ENCODE data around the gene EXOG. TPM values are rescaled to one million over a fixed set of nuclear protein-coding genes. Genes with fewer than 3 reads are reported as not detected.

EXOG gene, protein sequence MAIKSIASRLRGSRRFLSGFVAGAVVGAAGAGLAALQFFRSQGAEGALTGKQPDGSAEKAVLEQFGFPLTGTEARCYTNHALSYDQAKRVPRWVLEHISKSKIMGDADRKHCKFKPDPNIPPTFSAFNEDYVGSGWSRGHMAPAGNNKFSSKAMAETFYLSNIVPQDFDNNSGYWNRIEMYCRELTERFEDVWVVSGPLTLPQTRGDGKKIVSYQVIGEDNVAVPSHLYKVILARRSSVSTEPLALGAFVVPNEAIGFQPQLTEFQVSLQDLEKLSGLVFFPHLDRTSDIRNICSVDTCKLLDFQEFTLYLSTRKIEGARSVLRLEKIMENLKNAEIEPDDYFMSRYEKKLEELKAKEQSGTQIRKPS
- total RNA-seq (10 to 100 TPM; 14.0 to 16.5 TPM), polyA plus RNA-seq (1 to 10 TPM; 3.1 to 8.3 TPM)
- long read RNA-seq, donor 1, partial matches to known transcripts: 0 of 4 reads
- long read RNA-seq, donor 1, other reads (novel, unspliced or antisense): 0 of 4 reads
- long read RNA-seq, donor 2, partial matches to known transcripts: 0 of 2 reads
- long read RNA-seq, donor 2, other reads (novel, unspliced or antisense): 0 of 2 reads
- long read RNA-seq, donor 3: 0 reads
- long read RNA-seq, donor 4, partial matches to known transcripts: 0 of 1 reads
- long read RNA-seq, donor 4, other reads (novel, unspliced or antisense): 0 of 1 reads
- long read RNA-seq, donor 5, partial matches to known transcripts: 0 of 1 reads
- long read RNA-seq, donor 5, other reads (novel, unspliced or antisense): 0 of 1 reads

- ATAC-seq (ENCODE audit: insufficient read depth, low FRiP score): peak; percentile 98
- Histone ChIP-seq H3K36me3 (ENCODE audit: control insufficient read depth in 4 of 4, insufficient read depth in 4 of 4, low read length in 4 of 4) (peaks cover 0 to 2% (median 1%) of the 10 kb centered on the region in 4 donors), H3K4me1 (ENCODE audit: control insufficient read depth in 5 of 5, insufficient read depth in 5 of 5, low read length in 5 of 5) (peaks cover 0 to 27% (median 2%) of the 10 kb centered on the region in 5 donors), H3K27ac (ENCODE audit: low read depth in 1 of 2, low read length in 1 of 2) (peak within 1 kb of the TSS; percentile 69 to 90), H3K4me3 (peak within 1 kb of the TSS; percentile 79), H3K9me3 (ENCODE audit: control insufficient read depth in 4 of 4, insufficient read depth in 3 of 4, low read length in 3 of 4) (no peaks in the 10 kb centered on the region), H3K27me3 (ENCODE audit: control insufficient read depth in 3 of 3, insufficient read depth in 3 of 3, low read length in 2 of 3) (no peaks in the 10 kb centered on the region), H3K9ac (ENCODE audit: insufficient read depth in 1 of 2, low read length in 2 of 2) (peak within 1 kb of the TSS in 1 of 2 donors; percentile 62)
- WGBS, 2 donors: 0 to 1% methylated on average over 52 to 53 of the region's 53 CpGs
- peak; percentile 95 to 97 (median 96) for DNase-seq
- TF ChIP-seq CTCF (IDR thresholded peaks at IDR 0.05; ENCODE audit: control extremely low read depth, extremely low read depth): peak; percentile 57
Observed at GRCh38 chr3:38496131-38496910, at the start of gene EXOG. Gene EXOG, plus strand, starts transcription at chr3:38496340. Its CDS starts 28 bp downstream, at chr3:38496368.

DNA sequence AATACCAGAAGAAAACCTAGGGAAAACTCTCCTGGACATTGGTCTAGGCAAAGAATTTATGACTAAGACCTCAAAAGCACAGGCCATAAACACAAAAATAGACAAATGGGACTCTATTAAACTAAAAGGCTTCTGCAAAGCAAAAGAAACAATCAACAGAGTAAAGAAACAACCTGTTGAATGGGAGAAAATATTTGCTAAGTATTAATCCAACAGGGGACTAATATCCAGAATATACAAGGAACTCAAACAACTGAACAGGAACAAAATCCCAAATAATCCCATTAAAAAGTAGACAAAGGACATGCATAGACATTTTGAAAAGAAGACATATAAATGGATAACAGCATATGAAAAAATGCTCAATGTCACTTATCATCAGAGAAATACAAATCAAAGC is 49.3 kb upstream of the EXOG start:
- Histone ChIP-seq H3K9me3 (ENCODE audit: control insufficient read depth in 4 of 4, insufficient read depth in 3 of 4, low read length in 3 of 4) (no peaks in the 10 kb centered on the region), H3K4me3 (no peak overlapping the region), H3K4me1 (ENCODE audit: control insufficient read depth in 5 of 5, insufficient read depth in 5 of 5, low read length in 5 of 5) (no peaks in the 10 kb centered on the region), H3K27ac (ENCODE audit: low read depth in 1 of 2, low read length in 1 of 2) (no peak overlapping the region), H3K9ac (ENCODE audit: insufficient read depth in 1 of 2, low read length in 2 of 2) (no peak overlapping the region), H3K27me3 (ENCODE audit: control insufficient read depth in 3 of 3, insufficient read depth in 3 of 3, low read length in 2 of 3) (no peaks in the 10 kb centered on the region), H3K36me3 (ENCODE audit: control insufficient read depth in 4 of 4, insufficient read depth in 4 of 4, low read length in 4 of 4) (no peaks in the 10 kb centered on the region)
- ATAC-seq (ENCODE audit: insufficient read depth, low FRiP score) (no peak), DNase-seq (no peak)
- no peak for TF ChIP-seq CTCF (IDR thresholded peaks at IDR 0.05; ENCODE audit: control extremely low read depth, extremely low read depth)

DNA sequence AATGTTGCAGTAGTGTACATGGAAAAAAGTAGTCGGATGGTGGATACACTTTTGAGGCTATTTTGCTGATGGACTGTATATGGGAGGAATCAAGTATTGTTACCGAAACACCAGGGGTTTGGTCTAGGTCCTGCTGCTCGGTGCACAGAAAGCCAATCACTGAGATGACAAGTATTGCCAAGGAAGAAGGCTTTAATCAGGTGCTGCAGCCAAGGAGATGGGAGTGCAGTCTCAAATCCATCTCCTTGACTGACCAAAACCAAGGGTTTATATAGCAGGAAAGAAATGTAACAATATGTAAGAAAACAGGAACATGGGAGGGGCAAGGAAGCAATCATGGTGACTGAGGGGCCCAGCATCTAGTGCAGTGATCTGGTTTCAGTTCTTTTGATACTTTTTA is 45.3 kb upstream of the EXOG start:
- DNase-seq: no peak
- ATAC-seq (ENCODE audit: insufficient read depth, low FRiP score): no peak
- Histone ChIP-seq H3K27ac (ENCODE audit: low read depth in 1 of 2, low read length in 1 of 2) (no peak overlapping the region), H3K27me3 (ENCODE audit: control insufficient read depth in 3 of 3, insufficient read depth in 3 of 3, low read length in 2 of 3) (no peaks in the 10 kb centered on the region), H3K9ac (ENCODE audit: insufficient read depth in 1 of 2, low read length in 2 of 2) (no peak overlapping the region), H3K4me3 (no peak overlapping the region), H3K9me3 (ENCODE audit: control insufficient read depth in 4 of 4, insufficient read depth in 3 of 4, low read length in 3 of 4) (no peaks in the 10 kb centered on the region), H3K4me1 (ENCODE audit: control insufficient read depth in 5 of 5, insufficient read depth in 5 of 5, low read length in 5 of 5) (peaks cover 0 to 10% (median 0%) of the 10 kb centered on the region in 5 donors), H3K36me3 (ENCODE audit: control insufficient read depth in 4 of 4, insufficient read depth in 4 of 4, low read length in 4 of 4) (no peaks in the 10 kb centered on the region)
- 96 to 98% methylated on average over 3 of the region's 3 CpGs for WGBS, 2 donors
- TF ChIP-seq CTCF (IDR thresholded peaks at IDR 0.05; ENCODE audit: control extremely low read depth, extremely low read depth): no peak

Measured in lung (tissue), 16 donors.